Epithelial cell of esophagus (primary cell): ENCODE results near the gene REC114.
A peak's percentile ranks its signal among the peaks of the same experiment; 100 is the strongest.

Source experiments
- DNase-seq: peaks from one replicate; pipeline ENCODE4 v3.0.0; 2010; ENCODE audit warnings: low read depth
- H3K4me3 ChIP-seq: 2 replicates; pipeline ENCODE4 v1.5.1; 2011; ENCODE audit warnings: mild to moderate bottlenecking, low read length, control low read depth
- TF ChIP-seq, protein P1 (sequence below): IDR thresholded peaks from 2 replicates; pipeline ENCODE4 v1.5.1; 2011; ENCODE audit warnings: low read depth, mild to moderate bottlenecking, low read length, control low read depth, inconsistent platforms; ENCODE audit not compliant: insufficient read depth; ENCODE audit errors: missing control alignments

The REC114 gene

DNA sequence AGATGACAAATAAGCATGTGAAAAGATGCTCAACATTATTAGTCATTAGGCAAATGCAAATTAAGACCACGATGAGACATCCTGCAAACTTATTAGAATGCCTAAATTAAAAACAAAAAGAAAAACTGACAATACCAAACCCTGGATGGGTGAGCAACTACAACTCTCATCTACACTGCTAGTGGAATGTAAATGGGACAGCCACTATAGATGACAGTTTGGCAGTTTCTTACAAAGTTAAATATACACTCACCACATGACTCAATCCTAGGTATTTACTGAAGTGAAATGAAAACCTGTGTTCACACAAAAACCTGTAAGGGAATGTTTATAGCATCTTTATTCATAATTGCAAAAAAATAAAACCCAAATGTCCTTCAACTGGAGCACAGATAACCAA is 115.6 kb downstream of the REC114 start:
- no peak overlapping the region for H3K4me3 ChIP-seq
- DNase-seq, result no peak
- TF ChIP-seq, protein P1, sequence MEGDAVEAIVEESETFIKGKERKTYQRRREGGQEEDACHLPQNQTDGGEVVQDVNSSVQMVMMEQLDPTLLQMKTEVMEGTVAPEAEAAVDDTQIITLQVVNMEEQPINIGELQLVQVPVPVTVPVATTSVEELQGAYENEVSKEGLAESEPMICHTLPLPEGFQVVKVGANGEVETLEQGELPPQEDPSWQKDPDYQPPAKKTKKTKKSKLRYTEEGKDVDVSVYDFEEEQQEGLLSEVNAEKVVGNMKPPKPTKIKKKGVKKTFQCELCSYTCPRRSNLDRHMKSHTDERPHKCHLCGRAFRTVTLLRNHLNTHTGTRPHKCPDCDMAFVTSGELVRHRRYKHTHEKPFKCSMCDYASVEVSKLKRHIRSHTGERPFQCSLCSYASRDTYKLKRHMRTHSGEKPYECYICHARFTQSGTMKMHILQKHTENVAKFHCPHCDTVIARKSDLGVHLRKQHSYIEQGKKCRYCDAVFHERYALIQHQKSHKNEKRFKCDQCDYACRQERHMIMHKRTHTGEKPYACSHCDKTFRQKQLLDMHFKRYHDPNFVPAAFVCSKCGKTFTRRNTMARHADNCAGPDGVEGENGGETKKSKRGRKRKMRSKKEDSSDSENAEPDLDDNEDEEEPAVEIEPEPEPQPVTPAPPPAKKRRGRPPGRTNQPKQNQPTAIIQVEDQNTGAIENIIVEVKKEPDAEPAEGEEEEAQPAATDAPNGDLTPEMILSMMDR, result no peak

DNA sequence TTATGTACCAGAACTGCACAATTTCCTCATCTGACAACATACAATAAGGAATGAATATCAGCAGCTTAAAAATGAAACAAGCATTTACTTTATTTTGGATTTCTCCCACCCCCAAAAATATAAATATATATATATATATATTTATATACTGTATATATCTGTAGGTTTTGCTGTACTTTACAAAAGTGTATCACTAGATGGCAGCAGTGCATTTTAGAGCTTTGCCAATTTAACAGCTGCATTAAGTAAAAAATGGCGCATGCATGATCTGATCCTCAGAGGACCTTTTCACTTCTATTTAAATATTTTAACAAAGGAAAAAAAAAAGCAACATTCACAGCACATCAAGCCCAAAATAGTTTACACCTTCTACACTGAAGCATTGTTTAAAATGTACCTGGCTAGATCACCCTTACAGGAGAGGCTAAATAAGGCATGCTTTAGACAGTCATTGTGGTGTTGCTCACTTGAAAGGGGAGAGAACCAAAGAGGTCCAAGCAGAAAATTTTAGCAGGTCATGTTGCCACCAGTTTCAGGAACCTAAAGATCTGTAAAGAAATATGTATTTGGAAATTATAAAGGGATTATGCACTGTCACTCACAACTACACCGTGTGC is 117.6 kb downstream of the REC114 start:
- TF ChIP-seq, protein P1, result peak; percentile 47
- peak; percentile 78 for DNase-seq
- no peak overlapping the region for H3K4me3 ChIP-seq

DNA sequence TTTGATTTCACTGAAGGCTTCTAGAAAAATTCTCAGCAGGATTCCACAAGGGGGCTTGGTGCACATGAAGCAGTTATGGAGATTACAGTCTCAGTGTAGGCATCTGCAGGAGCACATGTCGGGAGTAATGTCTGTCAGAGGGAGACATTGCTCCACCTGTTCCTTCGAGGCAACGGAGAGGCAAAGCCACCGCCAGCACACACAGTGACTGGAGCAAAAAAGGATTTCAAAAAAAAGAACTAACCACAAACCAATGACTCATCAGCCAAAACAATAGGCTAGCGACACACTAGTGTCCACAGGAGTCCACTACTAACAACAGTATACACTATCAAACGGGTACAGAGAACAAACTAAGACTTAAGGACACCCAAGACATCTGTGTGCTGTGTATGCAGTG is 121.3 kb downstream of the REC114 start:
- H3K4me3 ChIP-seq, result no peak overlapping the region
- peak; percentile 47 for DNase-seq
- TF ChIP-seq, protein P1, result no peak

DNA sequence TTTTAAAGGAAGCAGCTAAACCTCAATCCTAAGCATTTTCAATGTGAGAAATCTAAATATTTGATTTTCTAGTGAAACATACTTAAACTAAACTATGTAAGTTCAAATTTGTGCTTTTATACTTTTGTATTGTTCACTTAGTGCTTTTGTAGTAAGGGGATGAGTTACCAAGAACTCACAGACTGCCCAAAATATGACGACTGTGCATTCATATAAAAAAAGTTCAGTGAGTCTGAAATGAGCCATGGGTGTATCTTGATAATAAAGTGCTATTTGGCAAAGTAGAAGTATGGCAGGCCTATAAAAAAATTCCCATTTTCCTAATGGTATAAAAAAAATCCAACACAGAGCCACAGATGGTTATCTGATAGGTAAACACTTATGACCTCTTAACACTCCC is 124.1 kb downstream of the REC114 start:
- TF ChIP-seq, protein P1, result no peak
- H3K4me3 ChIP-seq, result no peak overlapping the region
- no peak for DNase-seq

DNA sequence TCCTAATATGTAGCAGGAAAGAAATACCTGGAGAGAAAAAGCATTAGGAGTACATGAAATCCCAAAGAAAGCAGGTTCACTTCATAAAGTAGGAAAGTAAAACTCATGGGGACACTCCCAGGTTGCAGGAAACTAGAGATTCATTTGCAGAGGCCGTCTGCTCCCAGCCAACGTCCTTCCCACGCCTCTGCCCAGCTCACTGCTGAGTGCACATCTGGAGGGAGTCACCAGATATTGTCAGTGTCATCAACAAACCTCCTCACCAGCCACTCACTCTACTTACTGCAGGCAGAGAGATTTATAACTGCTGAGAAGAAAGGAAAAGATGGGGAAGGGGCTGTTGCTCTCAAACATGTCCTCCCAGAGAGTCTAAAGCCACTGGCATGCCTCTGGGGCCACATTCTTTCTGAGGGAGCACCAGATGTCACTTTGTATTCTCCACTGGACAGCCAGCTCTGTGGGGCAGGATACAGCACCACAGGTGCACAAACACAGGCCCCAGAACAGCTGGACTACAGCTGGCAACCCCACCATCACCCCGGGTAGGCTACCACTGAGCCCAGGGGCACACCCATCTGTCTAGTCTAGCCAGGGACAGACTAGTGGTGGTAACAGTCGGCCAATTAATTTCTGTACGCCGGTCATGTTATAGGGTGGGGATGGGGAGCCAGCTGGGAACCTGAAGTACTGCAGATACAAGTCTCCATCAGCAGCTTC is 125.8 kb downstream of the REC114 start:
- DNase-seq, result no peak
- H3K4me3 ChIP-seq, result no peak overlapping the region
- TF ChIP-seq, protein P1, result no peak

DNA sequence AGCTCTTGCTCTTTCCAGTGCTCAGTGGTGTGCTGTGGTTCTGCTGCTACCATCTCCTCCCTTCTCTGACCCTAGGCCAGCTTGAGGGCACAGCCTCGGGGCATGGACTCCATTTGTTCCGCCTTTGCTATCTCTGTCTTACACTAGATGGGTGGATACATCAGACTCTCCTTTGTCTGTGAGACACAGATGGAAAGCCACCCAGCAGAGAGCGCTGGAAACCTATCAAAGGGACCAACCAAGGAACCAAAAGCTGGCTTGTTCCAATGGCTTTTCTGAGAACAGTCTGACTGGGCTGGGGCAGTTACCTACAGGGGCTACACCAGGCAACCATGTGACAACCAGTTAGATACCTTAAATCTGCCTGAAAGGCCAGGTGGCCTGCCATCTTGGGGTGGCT is 126.4 kb downstream of the REC114 start:
- DNase-seq, result no peak
- TF ChIP-seq, protein P1, result no peak
- no peak overlapping the region for H3K4me3 ChIP-seq
